HepG2 (cell line): ENCODE results near the gene TMX1. TPM values are rescaled to one million over a fixed set of nuclear protein-coding genes. Genes with fewer than 3 reads are reported as not detected.
A peak's percentile ranks its signal among the peaks of the same experiment; 100 is the strongest.

Experiments used
- AKNA ChIP-seq: sonication (generic); formaldehyde crosslinking; IDR thresholded peaks from 2 replicates; pipeline ENCODE4 v1.4.0; 2020; ENCODE audit warnings: missing genetic modification reagents, borderline replicate concordance
- HOMEZ ChIP-seq: IDR thresholded peaks from 2 replicates; pipeline ENCODE4 v1.6.1; 2016; ENCODE audit warnings: low read depth
- KIAA2018 ChIP-seq: sonication (generic); formaldehyde crosslinking; IDR thresholded peaks from 2 replicates; pipeline ENCODE4 v1.5.0; 2020; ENCODE audit warnings: mild to moderate bottlenecking, missing genetic modification reagents, borderline replicate concordance
- MBD4 ChIP-seq: IDR thresholded peaks from 2 replicates; pipeline ENCODE4 v1.6.1; 2012; ENCODE audit warnings: low read length, inconsistent platforms, borderline replicate concordance
- NFIC ChIP-seq: IDR thresholded peaks from 2 replicates; pipeline ENCODE4 v1.6.1; 2012; ENCODE audit warnings: mild to moderate bottlenecking, low read length, inconsistent platforms
- RBFOX2 ChIP-seq: fragments of 200-400 bp; formaldehyde crosslinking; IDR thresholded peaks from 2 replicates; pipeline ENCODE4 v1.6.1; 2017; ENCODE audit warnings: low read depth, mild to moderate bottlenecking, low read length
- YEATS4 ChIP-seq: sonication (generic); formaldehyde crosslinking; IDR thresholded peaks from 2 replicates; pipeline ENCODE4 v1.4.0; 2020; ENCODE audit warnings: missing genetic modification reagents, borderline replicate concordance
- ZNF280D ChIP-seq: sonication (generic); formaldehyde crosslinking; IDR thresholded peaks from 2 replicates; pipeline ENCODE4 v1.5.1; 2020; ENCODE audit warnings: mild to moderate bottlenecking, missing genetic modification reagents
- polyA plus RNA-seq, 8 experiments: library from polyadenylated mRNA; depleted of rRNA in 3 of 8; stranded (reverse) in 7 of 8; unstranded in 1 of 8; fragments of >200 nt; fragmentation: Illumina TruSeq in 4 of 8; extraction: Trizol in 4 of 8; gene quantifications; 2 replicates each; pipeline versions ENCODE4 v1.2.1 to v1.2.3, GENCODE V29; 2011 to 2016; ENCODE audit warnings: low read depth in 4 of 8, missing spikeins in 1 of 8, mixed read lengths in 1 of 8; ENCODE audit not compliant: insufficient read depth in 1 of 8
- total RNA-seq, 5 experiments: library from RNA; depleted of rRNA; stranded (reverse); fragments of >200 nt; fragmentation: Illumina TruSeq; extraction: Trizol; gene quantifications; 2 replicates each; pipeline ENCODE4 v1.2.3, GENCODE V29; 2016; ENCODE audit warnings: low read depth in 1 of 5

The TMX1 gene
- total and polyA plus RNA-seq, 2 of the 13 experiments (the other 11 are each of a cell fraction or from before 2014, with no cell fraction given) = 23.0 to 56.8 TPM

GRCh38 chr14:51239813-51240803 lies at the start of gene TMX1 (continued):
- TF ChIP-seq HOMEZ (CRISPR knock-in tag) (peak; percentile 48; the same call in 1 of the 2 replicates), YEATS4 (CRISPR knock-in tag) (peak; percentile 91), AKNA (CRISPR knock-in tag) (0 out of 2 replicates have a peak, but pooled peaks have one; percentile 29), RBFOX2 (peak; percentile 90), NFIC (no peak), ZNF280D (CRISPR knock-in tag) (0 out of 2 replicates have a peak, but pooled peaks have one; percentile 56), MBD4 (no peak), KIAA2018 (CRISPR knock-in tag) (no peak)
